Astrocyte (in vitro differentiated cells and primary cell): ENCODE results near the gene GPR37L1. TPM values are rescaled to one million over a fixed set of nuclear protein-coding genes. Genes with fewer than 3 reads are reported as not detected.
A peak's percentile ranks its signal among the peaks of the same experiment; 100 is the strongest.

Experiments
- DNase-seq: peaks from one replicate; pipeline ENCODE4 v3.0.0-alpha.2; 2010; ENCODE audit warnings: low read depth
- FAIRE-seq: peaks from 2 replicates; lab custom pipeline; 2011; peaks lifted over from hg19 to GRCh38; lab: Jason Lieb, UNC
- H2AFZ ChIP-seq: 2 replicates; pipeline ENCODE4 v1.6.0; 2012; ENCODE audit warnings: low read depth, low read length, inconsistent platforms
- H3K27ac ChIP-seq: 2 replicates; pipeline ENCODE4 v1.5.1; 2011; ENCODE audit warnings: low read depth, low read length, inconsistent platforms
- H3K27me3 ChIP-seq: 2 replicates; pipeline ENCODE4 v1.6.0; 2011; ENCODE audit warnings: low read length, inconsistent platforms; ENCODE audit not compliant: insufficient read depth
- H3K36me3 ChIP-seq: 2 replicates; pipeline ENCODE4 v1.5.1; 2011; ENCODE audit warnings: low read length, inconsistent platforms; ENCODE audit not compliant: insufficient read depth
- H3K4me1 ChIP-seq: 2 replicates; pipeline ENCODE4 v1.5.1; 2011; ENCODE audit warnings: low read length, inconsistent platforms; ENCODE audit not compliant: insufficient read depth
- H3K4me2 ChIP-seq: 2 replicates; pipeline ENCODE4 v1.6.0; 2012; ENCODE audit warnings: low read length, inconsistent platforms
- H3K4me3 ChIP-seq: 2 replicates; pipeline ENCODE4 v1.5.1; 2011; ENCODE audit warnings: low read depth, mild to moderate bottlenecking, low read length, inconsistent platforms; ENCODE audit not compliant: insufficient read depth
- H3K79me2 ChIP-seq: 2 replicates; pipeline ENCODE4 v1.6.0; 2012; ENCODE audit warnings: mild to moderate bottlenecking, low read length, inconsistent platforms; ENCODE audit not compliant: insufficient read depth
- H3K9ac ChIP-seq: 2 replicates; pipeline ENCODE4 v1.6.0; 2012; ENCODE audit warnings: mild to moderate bottlenecking, low read length, inconsistent platforms
- H3K9me3 ChIP-seq: 2 replicates; pipeline ENCODE4 v1.5.1; 2012; ENCODE audit warnings: low read depth, mild to moderate bottlenecking, low read length, inconsistent platforms; ENCODE audit not compliant: insufficient read depth
- H4K20me1 ChIP-seq: 2 replicates; pipeline ENCODE4 v1.6.0; 2012; ENCODE audit warnings: low read length, inconsistent platforms; ENCODE audit not compliant: insufficient read depth
- H3K27ac Mint-ChIP-seq: one replicate; pipeline ENCODE4 v1.8.0; 2021; ENCODE audit warnings: mild to moderate bottlenecking, mixed read lengths; ENCODE audit not compliant: unreplicated experiment
- H3K27me3 Mint-ChIP-seq: one replicate; pipeline ENCODE4 v1.8.0; 2021; ENCODE audit warnings: low read depth, mixed read lengths; ENCODE audit not compliant: unreplicated experiment
- H3K36me3 Mint-ChIP-seq: one replicate; pipeline ENCODE4 v1.8.0; 2021; ENCODE audit warnings: low read depth, mixed read lengths; ENCODE audit not compliant: unreplicated experiment
- H3K4me1 Mint-ChIP-seq: one replicate; pipeline ENCODE4 v1.8.0; 2021; ENCODE audit warnings: low read depth, mixed read lengths; ENCODE audit not compliant: unreplicated experiment
- H3K4me3 Mint-ChIP-seq: one replicate; pipeline ENCODE4 v1.8.0; 2021; ENCODE audit warnings: mild to moderate bottlenecking, moderate library complexity, mixed read lengths; ENCODE audit not compliant: unreplicated experiment
- H3K9me3 Mint-ChIP-seq: one replicate; pipeline ENCODE4 v1.8.0; 2021; ENCODE audit warnings: mild to moderate bottlenecking, mixed read lengths; ENCODE audit not compliant: unreplicated experiment
- CTCF ChIP-seq: IDR thresholded peaks from 2 replicates; pipeline ENCODE4 v1.5.1; 2011; ENCODE audit warnings: low read depth, mild to moderate bottlenecking, inconsistent platforms, low read length, moderate library complexity; ENCODE audit not compliant: insufficient read depth
- EZH2 ChIP-seq: IDR thresholded peaks from 2 replicates; pipeline ENCODE4 v1.6.1; 2012; ENCODE audit warnings: mild to moderate bottlenecking, low read length, inconsistent platforms; ENCODE audit not compliant: insufficient read depth
- total RNA-seq: library from RNA; stranded (reverse); gene quantifications from 2 replicates; pipeline ENCODE4 v1.2.1, GENCODE V29; 2021

Gene GPR37L1
- total RNA-seq, 1 donor from 2014 or later, result not detected

GRCh38 chr1:202088206-202088605, 34.5 kb upstream of the GPR37L1 start:
- Histone ChIP-seq H3K9ac (no peak overlapping the region), H4K20me1 (no peaks in the 10 kb centered on the region), H3K79me2 (no peaks in the 10 kb centered on the region), H3K4me2 (no peak overlapping the region), H3K27me3 (peaks cover 5% of the 10 kb centered on the region), H3K9me3 (no peaks in the 10 kb centered on the region), H2AFZ (no peak overlapping the region), H3K36me3 (no peaks in the 10 kb centered on the region), H3K27ac (no peak overlapping the region), H3K4me3 (no peak overlapping the region), H3K4me1 (no peaks in the 10 kb centered on the region)
- Mint-ChIP-seq H3K4me3 (no peak overlapping the region), H3K4me1 (peaks cover 12% of the 10 kb centered on the region), H3K27me3 (peaks cover 30% of the 10 kb centered on the region), H3K27ac (peak overlapping the region; percentile 78), H3K9me3 (no peaks in the 10 kb centered on the region), H3K36me3 (no peaks in the 10 kb centered on the region)
- DNase-seq (no peak), FAIRE-seq (no peak)
- TF ChIP-seq EZH2 (no peak), CTCF (no peak)

- Histone ChIP-seq H3K4me1 (no peaks in the 10 kb centered on the region), H4K20me1 (no peaks in the 10 kb centered on the region), H3K27ac (no peak overlapping the region), H3K4me3 (no peak overlapping the region), H3K4me2 (no peak overlapping the region), H3K9me3 (no peaks in the 10 kb centered on the region), H3K9ac (no peak overlapping the region), H2AFZ (no peak overlapping the region), H3K36me3 (no peaks in the 10 kb centered on the region), H3K79me2 (no peaks in the 10 kb centered on the region), H3K27me3 (peaks cover 5% of the 10 kb centered on the region)
- Mint-ChIP-seq H3K36me3 (no peaks in the 10 kb centered on the region), H3K4me3 (no peak overlapping the region), H3K9me3 (no peaks in the 10 kb centered on the region), H3K27me3 (peaks cover 28% of the 10 kb centered on the region), H3K27ac (no peak overlapping the region), H3K4me1 (peaks cover 2% of the 10 kb centered on the region)
- FAIRE-seq (no peak), DNase-seq (no peak)
- TF ChIP-seq EZH2 (no peak), CTCF (no peak)
Measured at GRCh38 chr1:202090994-202091393, 31.7 kb upstream of the GPR37L1 start.

- DNase-seq, result no peak
- no peak overlapping the region for H3K9ac ChIP-seq
- no peak overlapping the region for H3K4me3 ChIP-seq
- no peaks in the 10 kb centered on the region for H3K79me2 ChIP-seq
- Mint-ChIP-seq H3K4me1 (no peaks in the 10 kb centered on the region), H3K36me3 (no peaks in the 10 kb centered on the region), H3K27me3 (peaks cover 12% of the 10 kb centered on the region), H3K9me3 (no peaks in the 10 kb centered on the region), H3K27ac (no peak overlapping the region), H3K4me3 (no peak overlapping the region)
- H2AFZ ChIP-seq, result no peak overlapping the region
- H3K4me1 ChIP-seq, result no peaks in the 10 kb centered on the region
- no peak overlapping the region for H3K4me2 ChIP-seq
- no peak for TF ChIP-seq EZH2
- no peak for TF ChIP-seq CTCF
- H4K20me1 ChIP-seq, result no peaks in the 10 kb centered on the region
- peaks cover 5% of the 10 kb centered on the region for H3K27me3 ChIP-seq
- H3K27ac ChIP-seq, result no peak overlapping the region
- H3K36me3 ChIP-seq, result no peaks in the 10 kb centered on the region
- H3K9me3 ChIP-seq, result no peaks in the 10 kb centered on the region
- no peak for FAIRE-seq
Measured at GRCh38 chr1:202093858-202094257, 28.9 kb upstream of the GPR37L1 start.
